ENCODE data around the gene TMEM60. TPM values are rescaled to one million over a fixed set of nuclear protein-coding genes. Genes with fewer than 3 reads are reported as not detected.

The TMEM60 gene
- total RNA-seq, 2 donors from 2014 or later: 6.6 to 13.8 TPM

DNA sequence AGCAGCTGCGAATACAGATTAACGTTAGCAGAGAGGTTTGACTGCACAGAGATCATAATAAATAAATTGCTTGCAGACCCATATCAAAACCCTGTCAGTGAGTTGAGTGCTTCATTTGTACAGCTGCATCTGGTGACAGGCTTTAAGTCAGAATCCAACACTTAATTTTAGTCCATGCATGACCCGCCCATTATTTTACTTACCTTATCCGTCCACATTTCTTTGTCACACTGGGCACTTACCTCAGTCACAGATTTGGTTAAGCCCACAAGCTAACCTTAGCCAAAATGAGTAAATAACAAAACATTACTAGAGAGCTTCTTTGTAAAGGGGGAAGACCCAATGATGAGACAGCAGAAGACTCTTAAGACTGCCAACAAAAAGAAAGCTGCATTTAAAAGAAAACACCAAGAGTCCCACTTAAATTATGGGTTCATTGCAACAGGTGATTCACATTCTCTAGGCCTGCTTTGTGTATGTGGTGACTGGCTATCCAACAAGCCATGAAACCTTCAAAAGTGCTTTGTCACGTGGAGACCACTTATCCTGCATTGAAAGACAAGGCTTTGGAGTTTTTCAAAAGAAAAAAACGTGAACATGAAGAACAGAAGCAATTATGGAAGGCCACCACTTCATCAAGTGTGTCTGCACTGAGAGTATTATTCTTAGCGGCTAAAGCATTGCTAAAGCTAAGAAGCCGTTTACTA lies 32.6 kb upstream of the TMEM60 start:
- Histone ChIP-seq H3K9me3 (peaks cover 0 to 2% of the 10 kb centered on the region in 2 donors), H3K4me3 (no peak overlapping the region), H3K4me1 (peaks cover 0 to 6% of the 10 kb centered on the region in 2 donors), H3K27ac (no peak overlapping the region), H3K27me3 (no peaks in the 10 kb centered on the region), H3K36me3 (no peaks in the 10 kb centered on the region)
- TF ChIP-seq, protein P1, sequence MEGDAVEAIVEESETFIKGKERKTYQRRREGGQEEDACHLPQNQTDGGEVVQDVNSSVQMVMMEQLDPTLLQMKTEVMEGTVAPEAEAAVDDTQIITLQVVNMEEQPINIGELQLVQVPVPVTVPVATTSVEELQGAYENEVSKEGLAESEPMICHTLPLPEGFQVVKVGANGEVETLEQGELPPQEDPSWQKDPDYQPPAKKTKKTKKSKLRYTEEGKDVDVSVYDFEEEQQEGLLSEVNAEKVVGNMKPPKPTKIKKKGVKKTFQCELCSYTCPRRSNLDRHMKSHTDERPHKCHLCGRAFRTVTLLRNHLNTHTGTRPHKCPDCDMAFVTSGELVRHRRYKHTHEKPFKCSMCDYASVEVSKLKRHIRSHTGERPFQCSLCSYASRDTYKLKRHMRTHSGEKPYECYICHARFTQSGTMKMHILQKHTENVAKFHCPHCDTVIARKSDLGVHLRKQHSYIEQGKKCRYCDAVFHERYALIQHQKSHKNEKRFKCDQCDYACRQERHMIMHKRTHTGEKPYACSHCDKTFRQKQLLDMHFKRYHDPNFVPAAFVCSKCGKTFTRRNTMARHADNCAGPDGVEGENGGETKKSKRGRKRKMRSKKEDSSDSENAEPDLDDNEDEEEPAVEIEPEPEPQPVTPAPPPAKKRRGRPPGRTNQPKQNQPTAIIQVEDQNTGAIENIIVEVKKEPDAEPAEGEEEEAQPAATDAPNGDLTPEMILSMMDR (IDR thresholded peaks at IDR 0.05): no peak
- DNase-seq (ENCODE audit: low spot score): no peak

DNA sequence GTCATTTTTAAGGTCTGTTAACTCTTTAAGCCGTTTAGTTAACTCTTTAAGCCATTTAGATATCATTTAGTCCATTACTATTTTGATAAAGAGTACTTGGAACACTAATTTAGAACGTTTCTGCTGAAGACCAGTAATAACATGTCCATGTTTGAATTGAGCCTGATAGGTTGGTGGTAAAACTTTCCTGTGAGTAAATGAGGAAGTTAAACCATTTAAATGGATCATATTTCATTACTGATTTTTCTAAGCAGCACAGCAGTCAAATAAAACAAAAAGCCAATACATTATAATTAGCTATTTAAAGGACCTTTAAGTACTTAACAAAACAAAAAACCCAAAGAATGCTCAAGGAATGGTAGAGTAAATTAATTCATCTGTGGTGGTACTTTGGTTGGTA lies 29.8 kb upstream of the TMEM60 start:
- Histone ChIP-seq H3K4me1 (no peaks in the 10 kb centered on the region), H3K4me3 (no peak overlapping the region), H3K9me3 (peaks cover 0 to 6% of the 10 kb centered on the region in 2 donors), H3K36me3 (no peaks in the 10 kb centered on the region), H3K27ac (no peak overlapping the region), H3K27me3 (no peaks in the 10 kb centered on the region)
- DNase-seq (ENCODE audit: low spot score): no peak
- TF ChIP-seq, protein P1 (IDR thresholded peaks at IDR 0.05): no peak

DNA sequence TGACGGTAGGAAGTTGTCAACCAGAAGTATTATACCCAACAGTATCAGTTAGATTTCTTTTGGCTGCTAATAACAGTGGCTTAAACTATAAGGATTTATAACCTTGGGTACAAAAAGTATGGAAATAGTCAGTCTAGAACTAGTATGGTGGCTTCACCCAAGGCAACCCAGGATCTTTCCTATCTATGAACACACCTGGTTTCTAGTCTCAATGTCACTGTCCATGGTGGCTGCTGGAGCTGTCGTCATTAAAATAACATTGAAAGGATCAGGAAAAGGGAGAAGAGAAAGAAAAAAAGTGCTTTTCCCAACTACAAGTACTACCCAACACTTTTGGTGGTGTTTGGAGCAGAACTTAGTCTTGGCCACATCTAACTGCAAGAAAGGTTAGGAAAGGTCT lies 28.1 kb upstream of the TMEM60 start:
- H3K9me3 ChIP-seq: peaks cover 2 to 9% of the 10 kb centered on the region in 2 donors
- H3K4me3 ChIP-seq: no peak overlapping the region
- TF ChIP-seq, protein P1 (IDR thresholded peaks at IDR 0.05): no peak
- no peak overlapping the region for H3K27ac ChIP-seq
- no peaks in the 10 kb centered on the region for H3K36me3 ChIP-seq
- H3K4me1 ChIP-seq: no peaks in the 10 kb centered on the region
- no peaks in the 10 kb centered on the region for H3K27me3 ChIP-seq
- DNase-seq (ENCODE audit: low spot score): no peak

DNA sequence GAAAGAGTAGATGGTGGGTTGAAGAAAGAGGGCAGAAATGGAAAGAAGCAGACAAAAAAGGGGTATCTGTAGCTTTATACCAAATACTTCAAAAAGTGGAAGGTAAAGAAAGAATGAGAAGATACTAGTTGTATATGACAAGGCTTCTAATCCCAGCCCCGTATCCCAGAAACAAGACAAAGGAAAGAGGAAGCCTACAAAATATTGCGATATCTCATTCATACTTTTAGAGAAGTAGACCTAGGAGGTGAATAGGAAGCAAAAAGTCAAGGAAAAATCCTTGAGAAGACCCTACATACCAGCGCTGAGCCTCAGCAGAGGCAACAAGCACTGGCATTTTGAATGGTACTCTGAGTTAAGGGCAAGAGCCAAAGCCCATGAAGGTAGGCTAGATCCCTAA lies 26.9 kb upstream of the TMEM60 start:
- no peaks in the 10 kb centered on the region for H3K27me3 ChIP-seq
- no peak overlapping the region for H3K4me3 ChIP-seq
- no peaks in the 10 kb centered on the region for H3K36me3 ChIP-seq
- H3K4me1 ChIP-seq: no peaks in the 10 kb centered on the region
- H3K27ac ChIP-seq: no peak overlapping the region
- peaks cover 12 to 21% of the 10 kb centered on the region in 2 donors for H3K9me3 ChIP-seq
- TF ChIP-seq, protein P1 (IDR thresholded peaks at IDR 0.05): no peak
- DNase-seq (ENCODE audit: low spot score): no peak

DNA sequence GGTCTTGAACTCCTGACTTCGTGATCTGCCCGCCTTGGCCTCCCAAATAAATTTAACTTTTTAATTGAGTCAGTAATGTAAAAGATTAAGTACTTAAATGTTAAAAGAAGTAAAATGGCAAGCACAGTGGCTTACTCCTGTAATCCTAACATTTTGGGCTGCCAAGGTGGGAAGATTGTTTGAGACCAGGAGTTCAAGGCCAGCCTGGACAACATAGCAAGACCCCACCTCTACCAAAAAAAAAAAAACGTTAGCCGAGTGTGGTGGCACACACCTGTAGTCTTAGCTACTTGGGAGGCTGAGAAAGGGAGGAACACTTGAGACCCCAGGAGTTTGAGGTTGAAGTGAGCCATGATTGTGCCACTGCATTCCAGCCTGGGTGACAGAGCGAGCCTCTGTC lies 26.4 kb upstream of the TMEM60 start:
- Histone ChIP-seq H3K27ac (no peak overlapping the region), H3K36me3 (no peaks in the 10 kb centered on the region), H3K4me1 (no peaks in the 10 kb centered on the region), H3K27me3 (no peaks in the 10 kb centered on the region), H3K9me3 (peaks cover 12 to 26% of the 10 kb centered on the region in 2 donors), H3K4me3 (no peak overlapping the region)
- no peak for DNase-seq (ENCODE audit: low spot score)
- TF ChIP-seq, protein P1 (IDR thresholded peaks at IDR 0.05): no peak

DNA sequence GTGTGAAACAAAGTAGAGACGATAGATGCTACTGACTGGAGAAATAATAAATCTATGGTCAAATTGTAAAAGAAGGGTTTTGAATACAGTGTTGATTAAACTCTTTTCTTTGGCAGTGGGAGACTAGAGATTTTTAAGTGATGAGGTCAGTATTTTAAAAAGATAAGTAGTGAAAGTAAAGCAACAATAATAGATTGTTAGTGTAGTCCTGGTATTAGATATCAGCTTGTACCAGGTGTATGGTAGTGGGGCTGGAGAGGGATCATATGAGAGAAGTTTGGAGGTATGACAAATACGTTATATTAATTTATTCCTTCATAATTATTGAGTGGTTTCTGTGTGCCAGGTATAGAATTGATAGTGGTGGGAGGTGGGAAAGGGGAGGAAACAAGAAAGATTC lies 25.6 kb upstream of the TMEM60 start:
- Histone ChIP-seq H3K4me3 (no peak overlapping the region), H3K27me3 (no peaks in the 10 kb centered on the region), H3K36me3 (no peaks in the 10 kb centered on the region), H3K4me1 (no peaks in the 10 kb centered on the region), H3K9me3 (peaks cover 12 to 33% of the 10 kb centered on the region in 2 donors), H3K27ac (no peak overlapping the region)
- TF ChIP-seq, protein P1 (IDR thresholded peaks at IDR 0.05): no peak
- no peak for DNase-seq (ENCODE audit: low spot score)

Data from right atrium auricular region (tissue), 2 donors.